Left renal pelvis (tissue), 4 donors: ENCODE measurements around the gene HIVEP3. TPM values are rescaled to one million over a fixed set of nuclear protein-coding genes. Genes with fewer than 3 reads are reported as not detected.
"Not testable (repeated sequence)": the region's sequence is repeated elsewhere in the genome, so short reads cannot be mapped to it uniquely, and the experiment has no call there.

Source experiments
- DNase-seq, 4 donors: peaks; one replicate each; pipeline ENCODE4 v3.0.0-alpha.2; 2013; ENCODE audit warnings: low read depth in 4 of 4, low spot score in 3 of 4
- polyA plus RNA-seq, 4 donors: library from polyadenylated mRNA; unstranded; fragments of 120-200 nt; gene quantifications; one replicate each; pipeline ENCODE4 v1.2.1, GENCODE V29; 2013; ENCODE audit not compliant: insufficient read length in 4 of 4

Gene HIVEP3
- 1 to 10 TPM; 3.5 to 7.0 (median 4.2) TPM for polyA plus RNA-seq

GRCh38 chr1:41918450-41919043 is at the start of gene HIVEP3:
Gene HIVEP3 (minus strand): TSS chr1:41918922.
- no peak for DNase-seq

GRCh38 chr1:41964400-41964799 is 45.7 kb upstream of the HIVEP3 start:
- no peak for DNase-seq

- no peak for DNase-seq
Observed at GRCh38 chr1:41963636-41964035, 44.9 kb upstream of the HIVEP3 start.

- no peak for DNase-seq
Observed at GRCh38 chr1:41958015-41958673, 39.4 kb upstream of the HIVEP3 start.

DNA sequence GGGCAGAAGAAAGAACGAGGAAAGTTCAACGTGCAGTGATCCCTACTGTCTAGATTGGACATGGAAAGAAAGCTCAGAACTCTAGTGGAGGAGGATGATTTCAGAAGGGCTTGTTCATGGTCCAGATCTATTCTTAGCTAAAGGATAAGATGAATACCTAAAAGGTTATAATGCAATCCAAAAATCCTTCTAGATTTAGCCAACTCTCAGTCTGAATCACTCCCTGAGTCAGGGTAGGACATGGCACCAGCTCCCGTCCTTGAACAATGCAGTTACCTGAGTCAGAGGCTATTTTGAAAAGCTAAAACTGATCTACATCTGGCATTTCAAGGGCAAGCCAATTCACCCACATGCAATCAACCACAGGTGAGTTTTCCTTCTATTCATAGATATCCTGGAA is 38.8 kb upstream of the HIVEP3 start:
- no peak for DNase-seq

DNA sequence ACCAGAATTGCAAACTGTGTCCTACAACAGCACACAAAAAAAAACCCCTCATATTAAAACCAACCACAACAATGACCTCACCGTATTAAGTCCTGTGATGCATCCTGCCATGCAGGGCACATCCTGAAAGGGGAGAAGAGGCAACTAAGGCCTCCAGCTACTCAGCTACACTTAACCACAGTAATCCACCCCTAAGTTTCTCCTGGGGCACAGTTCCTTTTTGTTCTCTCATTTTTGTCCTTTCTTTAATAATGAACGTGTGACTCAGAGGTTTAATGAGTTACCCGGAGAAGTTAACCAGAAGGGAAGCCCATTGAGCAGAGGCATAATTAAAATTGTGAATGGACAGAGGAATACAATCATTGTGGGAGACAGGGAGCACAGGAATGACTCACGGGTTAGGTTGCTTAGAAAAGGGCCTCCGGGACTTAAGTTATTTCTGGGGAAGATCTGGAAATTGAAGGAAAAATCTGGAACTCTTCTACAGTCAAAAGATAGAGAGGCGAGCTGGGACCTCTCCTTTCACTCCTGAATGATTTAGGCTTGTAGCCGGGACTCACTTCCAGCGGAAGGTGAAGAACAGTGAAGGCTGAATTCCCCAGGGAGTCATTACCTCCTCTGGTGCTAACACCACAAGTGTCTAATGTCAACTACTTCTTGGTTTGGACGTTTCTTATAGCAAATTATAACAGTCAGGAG is 36.9 kb upstream of the HIVEP3 start:
- no peak for DNase-seq

GRCh38 chr1:41954533-41954944 is 35.8 kb upstream of the HIVEP3 start:
- DNase-seq, result no peak

DNA sequence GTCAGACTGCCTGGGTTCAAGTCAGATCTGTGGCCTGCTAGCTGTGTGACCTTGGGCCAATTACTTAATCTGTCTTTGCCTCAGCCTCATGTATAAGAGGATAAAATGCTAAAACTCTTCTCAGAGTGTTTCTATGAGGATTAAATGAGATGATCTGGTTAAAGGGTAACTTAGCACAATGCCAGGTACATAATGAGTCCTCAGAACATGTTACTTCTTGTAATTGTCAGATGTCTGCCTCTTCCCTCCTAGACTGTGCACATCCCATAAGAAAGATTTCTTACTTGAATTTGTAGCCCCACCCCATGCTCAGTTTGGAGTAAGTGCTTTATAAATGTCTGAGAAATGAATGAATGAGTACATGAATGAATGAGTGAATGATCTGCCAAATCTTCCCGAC is 34.6 kb upstream of the HIVEP3 start:
- no peak for DNase-seq

- no peak for DNase-seq
Observed at GRCh38 chr1:41952208-41952607, 33.5 kb upstream of the HIVEP3 start.

GRCh38 chr1:41951492-41951891 is 32.8 kb upstream of the HIVEP3 start:
- DNase-seq, result not testable (repeated sequence)

GRCh38 chr1:41950820-41951219 is 32.1 kb upstream of the HIVEP3 start:
- no peak for DNase-seq

DNA sequence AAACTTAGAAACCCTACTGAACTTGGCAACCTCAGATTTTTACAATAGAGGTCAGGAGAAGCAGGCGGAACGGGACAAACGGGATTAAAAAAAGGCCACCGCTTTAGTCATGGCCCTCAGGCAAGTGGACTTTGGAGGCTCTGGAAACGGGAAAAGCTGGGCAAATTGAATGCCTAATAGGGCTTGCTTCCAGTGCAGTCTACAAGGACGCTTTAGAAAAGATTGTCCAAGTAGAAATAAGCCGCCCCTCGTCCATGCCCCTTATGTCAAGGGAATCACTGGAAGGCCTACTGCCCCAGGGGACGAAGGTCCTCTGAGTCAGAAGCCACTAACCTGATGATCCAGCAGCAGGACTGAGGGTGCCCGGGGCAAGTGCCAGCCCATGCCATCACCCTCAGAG is 27.2 kb upstream of the HIVEP3 start:
- DNase-seq, result not testable (repeated sequence)

- DNase-seq, result no peak
Observed at GRCh38 chr1:41943717-41944116, 25.0 kb upstream of the HIVEP3 start.

DNA sequence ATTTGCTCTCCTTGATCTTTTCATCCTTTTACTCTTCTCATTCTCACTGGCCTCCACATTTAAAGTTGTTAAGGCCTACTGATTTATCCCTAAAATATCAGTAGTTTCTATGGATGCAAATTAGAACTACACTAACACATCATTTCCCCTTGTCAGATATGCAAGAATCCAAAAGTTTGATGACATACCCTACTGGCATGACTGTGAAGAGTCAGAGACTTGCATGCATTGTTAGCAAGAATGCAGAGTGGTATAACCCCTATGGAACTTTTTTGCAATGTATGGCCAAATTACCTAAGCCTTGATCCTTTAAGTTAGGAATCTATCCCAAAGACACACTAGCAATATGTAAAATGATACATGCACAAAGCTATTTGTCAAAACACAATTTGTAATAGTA is 23.6 kb upstream of the HIVEP3 start:
- no peak for DNase-seq

DNA sequence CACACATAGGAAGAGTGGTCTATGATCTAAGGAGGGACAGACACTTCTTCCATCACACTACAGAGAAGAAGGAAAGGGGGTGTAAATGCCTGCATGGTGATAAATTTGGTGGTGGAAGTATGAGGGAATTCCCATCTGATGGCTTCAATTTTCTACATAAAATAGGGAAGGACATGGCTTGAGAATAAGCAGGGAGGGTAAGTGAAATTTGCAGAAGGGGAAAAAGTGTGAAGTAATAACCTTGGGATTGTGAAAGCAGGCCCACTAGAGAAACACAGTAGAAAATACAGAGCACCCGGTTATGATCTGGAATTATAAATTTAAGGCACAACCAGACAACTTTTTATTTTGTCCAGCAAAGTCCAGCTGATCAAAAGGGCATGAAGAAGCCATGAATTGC is 22.7 kb upstream of the HIVEP3 start:
- DNase-seq, result no peak

GRCh38 chr1:41939194-41939593 is 20.5 kb upstream of the HIVEP3 start:
- DNase-seq, result no peak

GRCh38 chr1:41936107-41936506 is 17.4 kb upstream of the HIVEP3 start:
- DNase-seq, result no peak

- DNase-seq, result no peak
Observed at GRCh38 chr1:41935226-41935625, 16.5 kb upstream of the HIVEP3 start.

GRCh38 chr1:41933106-41933505 is 14.4 kb upstream of the HIVEP3 start:
- no peak for DNase-seq

DNA sequence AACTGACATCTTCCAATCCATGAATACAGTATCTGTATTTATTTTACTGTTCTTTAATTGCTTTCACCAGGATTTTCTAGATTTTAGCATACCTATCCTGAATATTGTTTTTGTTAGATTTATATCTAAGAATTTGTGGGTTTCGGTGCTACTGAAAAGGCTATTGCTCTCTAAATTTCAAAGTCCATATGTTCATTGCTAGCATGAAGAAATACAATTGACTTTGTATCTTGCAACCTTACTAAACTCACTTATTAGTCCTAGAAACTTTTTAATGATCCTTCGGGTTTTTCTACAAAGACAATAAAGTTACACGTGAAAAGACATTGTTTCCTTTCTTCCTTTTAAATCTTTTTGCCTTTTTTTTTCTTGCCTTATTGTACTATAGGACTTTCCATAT is 12.9 kb upstream of the HIVEP3 start:
- no peak for DNase-seq

DNA sequence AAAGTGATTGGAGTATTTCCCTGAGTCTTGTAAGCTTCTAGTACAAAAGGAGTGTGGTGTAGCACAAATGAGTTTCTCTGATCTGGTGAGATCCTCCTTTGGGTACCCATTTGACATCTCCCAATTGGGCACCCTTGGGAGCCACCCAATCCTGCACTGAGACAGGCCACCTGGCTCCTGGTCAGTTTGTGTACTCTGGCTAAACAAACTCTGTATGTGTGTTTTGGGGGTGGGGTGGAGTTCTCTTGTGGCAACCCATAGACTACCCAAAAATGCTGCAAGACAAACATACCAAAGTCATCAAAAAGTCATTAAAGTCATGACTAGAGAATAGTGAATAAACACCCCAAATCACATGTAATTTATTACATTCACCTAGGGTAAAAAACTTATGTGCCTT is 8.4 kb upstream of the HIVEP3 start:
- no peak for DNase-seq

DNA sequence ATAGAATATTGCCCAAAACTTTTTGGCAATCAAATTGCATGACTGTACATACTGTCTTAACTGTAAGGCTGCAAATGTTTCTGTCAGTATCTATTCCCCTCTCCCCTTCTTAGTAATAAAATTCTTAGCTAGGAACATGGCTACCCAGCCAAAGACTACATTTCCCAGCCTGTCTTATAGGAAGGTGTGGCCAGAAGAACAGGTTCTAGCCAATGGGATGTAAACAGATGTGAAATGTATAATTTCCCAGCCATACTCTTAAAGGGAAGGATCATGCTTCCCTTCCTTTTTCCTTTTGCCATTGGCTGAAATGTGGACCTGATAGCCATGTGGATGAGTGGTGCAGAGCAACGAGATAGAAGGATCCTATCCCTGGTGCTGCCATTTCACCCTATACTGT is 7.0 kb upstream of the HIVEP3 start:
- DNase-seq, result no peak
